IMR-90 (cell line): ENCODE measurements around the gene TMEM238. TPM values are rescaled to one million over a fixed set of nuclear protein-coding genes. Genes with fewer than 3 reads are reported as not detected.
A peak's percentile ranks its signal among the peaks of the same experiment; 100 is the strongest.

Source experiments
- ATAC-seq: fragments of 200-7000 bp; cut with Tn5 transposase; 2 replicates; pipeline ENCODE4 v1.9.1; 2020; ENCODE audit warnings: low read depth, mild to moderate bottlenecking, moderate library complexity
- BruUV-seq: library from RNA; stranded (reverse); fragments of 400-500 nt; replicated peaks from 2 replicates; lab custom pipeline; 2021; lab: Mats Ljungman, UMichigan
- CTCF ChIA-PET: fragments of 300-600 bp; formaldehyde crosslinking; extraction: SDS; loops from one replicate; lab custom pipeline; 2021; ENCODE audit warnings: antibody characterized with exemption; lab: Yijun Ruan, JAX
- POLR2A ChIA-PET: fragments of 300-600 bp; sonication (Branson Sonifier 250); formaldehyde crosslinking; loops from one replicate; lab custom pipeline; 2022; ENCODE audit warnings: antibody characterized with exemption; ENCODE audit not compliant: unreplicated experiment; lab: Charles Lee
- DNase-seq: peaks from one replicate; pipeline ENCODE4 v3.0.0; 2013
- H2AFZ ChIP-seq: replicated peaks from 2 replicates; pipeline ENCODE3; 2013; ENCODE audit warnings: low read length, mild to moderate bottlenecking; ENCODE audit not compliant: poor library complexity
- H2AK5ac ChIP-seq: 2 replicates; pipeline ENCODE4 v1.6.1; 2013; ENCODE audit warnings: low read depth, low read length, inconsistent platforms
- H2AK9ac ChIP-seq: replicated peaks from 2 replicates; pipeline ENCODE3; 2013; ENCODE audit warnings: mild to moderate bottlenecking, low read depth, low read length, moderate library complexity; ENCODE audit not compliant: poor library complexity
- H2BK120ac ChIP-seq: 2 replicates; pipeline ENCODE4 v1.6.1; 2013; ENCODE audit warnings: low read depth, low read length, inconsistent platforms
- H2BK15ac ChIP-seq: 3 replicates; pipeline ENCODE4 v1.6.1; 2013; ENCODE audit warnings: low read depth, low read length, inconsistent platforms
- H2BK20ac ChIP-seq: 2 replicates; pipeline ENCODE4 v1.6.1; 2013; ENCODE audit warnings: low read depth, mild to moderate bottlenecking, inconsistent platforms, low read length, moderate library complexity
- H2BK5ac ChIP-seq: 2 replicates; pipeline ENCODE4 v1.6.1; 2013; ENCODE audit warnings: mild to moderate bottlenecking, low read depth, low read length, inconsistent platforms; ENCODE audit not compliant: poor library complexity, severe bottlenecking
- H3K14ac ChIP-seq: replicated peaks from 2 replicates; pipeline ENCODE4 v1.6.1; 2013; ENCODE audit warnings: low read depth, low read length, inconsistent platforms
- H3K18ac ChIP-seq: 2 replicates; pipeline ENCODE4 v1.6.1; 2013; ENCODE audit warnings: low read depth, low read length, control low read depth
- H3K23ac ChIP-seq: 2 replicates; pipeline ENCODE4 v1.6.1; 2013; ENCODE audit warnings: low read depth, low read length, inconsistent platforms
- H3K27ac ChIP-seq: 2 replicates; pipeline ENCODE4 v1.5.1; 2013; ENCODE audit warnings: mild to moderate bottlenecking, control low read depth, low read length; ENCODE audit not compliant: insufficient read depth
- H3K27me3 ChIP-seq: 2 replicates; pipeline ENCODE4 v1.6.1; 2013; ENCODE audit warnings: low read length; ENCODE audit not compliant: control insufficient read depth, insufficient read depth
- H3K36me3 ChIP-seq: 2 replicates; pipeline ENCODE4 v1.6.1; 2013; ENCODE audit warnings: low read length, mixed read lengths; ENCODE audit not compliant: control insufficient read depth, insufficient read depth
- H3K4ac ChIP-seq: 2 replicates; pipeline ENCODE4 v1.6.1; 2013; ENCODE audit warnings: low read depth, low read length, inconsistent platforms
- H3K4me1 ChIP-seq: 2 replicates; pipeline ENCODE4 v1.6.1; 2013; ENCODE audit warnings: low read length, mixed read lengths; ENCODE audit not compliant: control insufficient read depth, insufficient read depth
- H3K4me2 ChIP-seq: 2 replicates; pipeline ENCODE4 v1.6.1; 2013; ENCODE audit warnings: low read depth, mild to moderate bottlenecking, control low read depth, low read length, moderate library complexity
- H3K4me3 ChIP-seq: 2 replicates; pipeline ENCODE4 v1.5.1; 2013; ENCODE audit warnings: low read depth, mild to moderate bottlenecking, control low read depth, low read length, moderate library complexity; ENCODE audit not compliant: insufficient read depth
- H3K56ac ChIP-seq: 2 replicates; pipeline ENCODE4 v1.6.1; 2013; ENCODE audit warnings: low read length, inconsistent platforms; ENCODE audit not compliant: insufficient read depth; ENCODE audit errors: extremely low read depth
- H3K79me1 ChIP-seq, 2 experiments: 2 replicates each; pipeline ENCODE4 v1.6.1; 2013; ENCODE audit warnings: low read length in 2 of 2, inconsistent platforms in 1 of 2, low read depth in 1 of 2
- H3K9ac ChIP-seq: 2 replicates; pipeline ENCODE4 v1.6.1; 2013; ENCODE audit warnings: low read depth, low read length, control low read depth
- H3K9me1 ChIP-seq: 2 replicates; pipeline ENCODE4 v1.6.1; 2013; ENCODE audit warnings: low read length, inconsistent platforms; ENCODE audit not compliant: insufficient read depth
- H3K9me3 ChIP-seq: 2 replicates; pipeline ENCODE4 v1.6.1; 2013; ENCODE audit warnings: low read length; ENCODE audit not compliant: control insufficient read depth, insufficient read depth
- H4K20me1 ChIP-seq: 2 replicates; pipeline ENCODE4 v1.6.1; 2013; ENCODE audit warnings: low read length, inconsistent platforms; ENCODE audit not compliant: insufficient read depth
- H4K5ac ChIP-seq: 2 replicates; pipeline ENCODE4 v1.6.1; 2013; ENCODE audit warnings: mild to moderate bottlenecking, low read depth, low read length, control low read depth
- H4K8ac ChIP-seq, 2 experiments: 2 replicates each; pipeline ENCODE4 v1.6.1; 2013; ENCODE audit warnings: low read depth in 2 of 2, low read length in 2 of 2, control low read depth in 1 of 2, inconsistent platforms in 1 of 2
- H4K91ac ChIP-seq: 2 replicates; pipeline ENCODE4 v1.6.1; 2013; ENCODE audit warnings: low read depth, low read length, inconsistent platforms; ENCODE audit not compliant: insufficient read depth
- MAFK ChIP-seq: IDR thresholded peaks from 2 replicates; pipeline ENCODE4 v1.6.1; 2012; ENCODE audit warnings: low read depth, low read length, improper control_type of control experiment
- MAZ ChIP-seq: IDR thresholded peaks from 2 replicates; pipeline ENCODE4 v1.6.1; 2012; ENCODE audit warnings: low read depth, mild to moderate bottlenecking, low read length, improper control_type of control experiment, moderate library complexity, borderline replicate concordance
- MXI1 ChIP-seq: IDR thresholded peaks from 2 replicates; pipeline ENCODE4 v1.6.1; 2012; ENCODE audit warnings: low read depth, mild to moderate bottlenecking, low read length, moderate library complexity, borderline replicate concordance
- SMC3 ChIP-seq: fragments of 150-350 bp; IDR thresholded peaks from 2 replicates; pipeline ENCODE4 v1.6.1; 2016; ENCODE audit warnings: low read depth, mild to moderate bottlenecking, antibody characterized with exemption, low read length, moderate library complexity
- WGBS, 2 experiments: methylation state at CpG; one replicate each; pipeline versions ENCODE4 v1.1.5 to v1.1.7; 2013; ENCODE audit warnings: missing lambda C conversion rate in 2 of 2; ENCODE audit not compliant: insufficient read length in 1 of 2; ENCODE audit errors: extremely low coverage in 2 of 2; 5-methylcytosine and 5-hydroxymethylcytosine counted together
- dilution Hi-C: fragments of 300-500 bp; cut with HindIII; formaldehyde crosslinking; loops from one replicate; pipeline ENCODE4 v1.14.3; 2018; ENCODE audit warnings: low sequenced_read_pairs; ENCODE audit not compliant: unreplicated experiment
- in situ Hi-C: fragments of 300-500 bp; cut with MboI; formaldehyde crosslinking; loops from 3 replicates; pipeline ENCODE4 v1.14.3; 2019; ENCODE audit warnings: low sequenced_read_pairs, inconsistent platforms, mixed read lengths
- intact Hi-C: fragments of 100-400 bp; cut with micrococcal nuclease; formaldehyde crosslinking; loops from 2 replicates; pipeline ENCODE4 v1.10.0; 2022
- polyA plus RNA-seq, 3 experiments: library from polyadenylated mRNA; depleted of rRNA; stranded (reverse); fragments of >200 nt; gene quantifications; 2 replicates each; pipeline ENCODE4 v1.2.3, GENCODE V29; 2012; ENCODE audit warnings: low replicate concordance in 1 of 3
- total RNA-seq: library from RNA; depleted of rRNA; stranded (reverse); fragments of >200 nt; gene quantifications from 2 replicates; pipeline ENCODE4 v1.2.3, GENCODE V29; 2012

The TMEM238 gene
- total and polyA plus RNA-seq, 2 of the 4 experiments (the other 2 are of a cell fraction) = not detected

DNA sequence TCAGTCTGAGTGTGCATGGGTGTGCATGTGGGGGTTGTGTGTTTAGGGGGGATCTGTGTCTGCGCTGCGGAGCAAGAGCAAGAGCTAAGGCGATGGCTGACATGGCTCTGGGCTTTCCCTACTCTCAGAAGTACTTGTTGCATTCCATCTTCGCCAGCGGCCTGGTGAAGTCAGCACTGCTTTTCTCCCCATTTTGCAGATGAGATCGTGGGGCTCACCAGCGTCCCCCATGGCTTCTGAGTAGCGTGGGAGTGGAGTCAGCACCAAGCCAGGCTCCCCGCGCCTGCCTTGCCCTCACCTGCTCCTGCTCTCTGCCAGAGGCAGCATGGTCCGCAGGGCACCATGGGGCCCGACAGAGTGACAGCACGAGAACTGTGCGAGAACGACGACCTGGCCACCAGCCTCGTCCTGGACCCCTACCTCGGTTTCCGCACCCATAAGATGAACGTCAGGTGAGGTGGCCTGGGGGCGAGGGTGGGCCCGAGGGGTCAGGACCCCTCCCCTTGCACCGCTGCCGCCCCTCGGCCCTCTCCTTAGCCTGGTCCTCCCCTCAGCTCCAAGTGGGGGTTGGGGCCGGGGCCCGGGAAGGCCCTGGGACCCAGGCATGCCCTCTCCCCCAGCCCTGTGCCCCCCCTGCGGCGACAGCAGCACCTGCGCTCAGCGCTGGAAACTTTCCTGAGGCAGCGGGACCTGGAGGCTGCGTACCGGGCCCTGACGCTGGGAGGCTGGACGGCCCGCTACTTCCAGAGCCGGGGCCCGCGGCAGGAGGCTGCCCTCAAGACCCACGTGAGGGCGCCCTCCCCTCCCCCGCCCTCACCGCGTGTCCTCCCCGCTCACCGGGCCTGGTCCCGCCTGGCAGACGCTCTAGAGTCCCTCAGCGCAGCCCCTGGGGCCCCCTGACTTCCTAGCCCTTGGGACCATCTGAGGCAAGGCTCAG is 42.2 kb downstream of the TMEM238 start (continued):
- no peak for TF ChIP-seq SMC3
- TF ChIP-seq MAFK = no peak

DNA sequence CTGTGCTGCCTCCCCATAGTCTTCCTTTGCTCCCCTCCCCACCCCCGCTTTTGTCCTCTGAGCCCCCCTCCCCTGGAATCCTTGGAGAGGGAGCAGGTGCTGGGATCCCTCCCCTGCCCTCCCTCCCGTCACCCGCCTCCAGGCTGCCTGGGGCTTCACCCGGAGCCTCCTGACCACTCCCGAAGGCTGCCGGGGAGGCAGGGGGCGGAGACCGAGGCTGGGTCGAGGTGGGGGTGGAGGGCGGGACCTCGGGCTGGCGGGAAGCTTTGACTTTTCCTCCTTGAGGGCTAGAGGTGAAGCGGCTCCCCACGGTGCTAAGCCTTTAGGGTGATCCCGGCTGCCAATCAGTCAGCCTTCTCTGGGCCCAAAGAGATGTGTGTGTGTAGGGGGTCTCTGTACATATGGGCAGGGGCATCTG is 42.9 kb downstream of the TMEM238 start:
- H2AK5ac ChIP-seq = peak overlapping the region; percentile 58; the same call in 1 of the 2 replicates

More for the DNA sequence above, 42.9 kb downstream of the TMEM238 start:
- Histone ChIP-seq H2BK15ac (no peak overlapping the region), H2AK9ac (peak overlapping the region; percentile 55), H4K20me1 (peaks cover 6% of the 10 kb centered on the region), H3K4me2 (peak overlapping the region; percentile 95), H2BK120ac (no peak overlapping the region), H3K4me1 (peaks cover 13% of the 10 kb centered on the region), H3K14ac (peak overlapping the region; percentile 66; the same call in 1 of the 2 replicates), H3K9me3 (no peaks in the 10 kb centered on the region), H3K9me1 (peaks cover 10% of the 10 kb centered on the region; the same call in 1 of the 2 replicates), H2AFZ (peak overlapping the region; percentile 32), H3K27ac (no peak overlapping the region; the same call in 1 of the 2 replicates), H3K56ac (no peak overlapping the region), H2BK20ac (no peak overlapping the region), H3K79me1 (peaks cover 4 to 17% of the 10 kb centered on the region in 2 experiments; a peak in 3 of 4 replicates), H4K5ac (no peak overlapping the region), H4K8ac (no peak overlapping the region), H4K91ac (no peak overlapping the region), H3K4me3 (peak overlapping the region; percentile 87), H3K23ac (no peak overlapping the region), H3K18ac (no peak overlapping the region), H3K9ac (peak overlapping the region; percentile 20; the same call in 1 of the 2 replicates), H3K36me3 (peaks cover 13% of the 10 kb centered on the region; the same call in 1 of the 2 replicates), H3K27me3 (no peaks in the 10 kb centered on the region), H2BK5ac (no peak overlapping the region), H3K4ac (no peak overlapping the region)
- ChIA-PET CTCF (no interaction called here), POLR2A (no interaction called here)
- intact Hi-C loops = no loop called here
- in situ Hi-C loops = no loop called here
- TF ChIP-seq MAZ (0 out of 2 replicates have a peak, but pooled peaks have one; percentile 7), MXI1 (no peak)
- peak; percentile 6; the same call in 1 of the 2 replicates for ATAC-seq
- WGBS, 2 experiments = 0% methylated on average over 5 of the region's 15 CpGs; no CpG with 5 or more reads in 1 of the 2 experiments
- no TSS peak for BruUV-seq
- peak; percentile 33 for DNase-seq
- dilution Hi-C loops = no loop called here
